ACC112 (cell line): ENCODE data around the gene MRGPRG.

ENCODE experiments used
- H2AFZ ChIP-seq: fragments of 200-600 bp; sonication (generic); one replicate; pipeline ENCODE4 v1.6.0; 2017; ENCODE audit warnings: antibody characterized with exemption, low read length; ENCODE audit not compliant: unreplicated experiment
- H3K27ac ChIP-seq: fragments of 200-600 bp; sonication (generic); 2 replicates; pipeline ENCODE4 v1.5.1; 2014; ENCODE audit warnings: low read depth, mild to moderate bottlenecking, antibody characterized with exemption, low read length, moderate library complexity
- H3K27me3 ChIP-seq: fragments of 200-600 bp; sonication (generic); 2 replicates; pipeline ENCODE4 v1.6.1; 2014; ENCODE audit warnings: mild to moderate bottlenecking, antibody characterized with exemption, low read length, moderate library complexity, mixed read lengths; ENCODE audit not compliant: insufficient read depth
- H3K36me3 ChIP-seq: fragments of 200-600 bp; sonication (generic); 2 replicates; pipeline ENCODE4 v1.6.1; 2016; ENCODE audit warnings: mild to moderate bottlenecking, antibody characterized with exemption, low read length, moderate library complexity, mixed read lengths; ENCODE audit not compliant: insufficient read depth
- H3K4me1 ChIP-seq: fragments of 200-600 bp; sonication (generic); one replicate; pipeline ENCODE4 v1.6.1; 2016; ENCODE audit warnings: low read length, mixed read lengths; ENCODE audit not compliant: insufficient read depth, unreplicated experiment, control insufficient read depth
- H3K4me3 ChIP-seq: fragments of 200-600 bp; sonication (generic); 2 replicates; pipeline ENCODE4 v1.5.1; 2014; ENCODE audit warnings: mild to moderate bottlenecking, low read depth, low read length
- H3K79me2 ChIP-seq: fragments of 200-600 bp; sonication (generic); one replicate; pipeline ENCODE4 v1.6.0; 2016; ENCODE audit warnings: low read length; ENCODE audit not compliant: control insufficient read depth, unreplicated experiment, insufficient read depth

The MRGPRG gene

GRCh38 chr11:3205261-3206155, 13.1 kb downstream of the MRGPRG start:
- H3K36me3 ChIP-seq, result no peaks in the 10 kb centered on the region
- H3K4me1 ChIP-seq, result no peaks in the 10 kb centered on the region
- H3K4me3 ChIP-seq, result peak overlapping the region; percentile 37; the same call in 1 of the 2 replicates
- no peak overlapping the region for H2AFZ ChIP-seq
- H3K79me2 ChIP-seq, result no peaks in the 10 kb centered on the region
- peaks cover 44% of the 10 kb centered on the region for H3K27me3 ChIP-seq
- no peak overlapping the region for H3K27ac ChIP-seq

DNA sequence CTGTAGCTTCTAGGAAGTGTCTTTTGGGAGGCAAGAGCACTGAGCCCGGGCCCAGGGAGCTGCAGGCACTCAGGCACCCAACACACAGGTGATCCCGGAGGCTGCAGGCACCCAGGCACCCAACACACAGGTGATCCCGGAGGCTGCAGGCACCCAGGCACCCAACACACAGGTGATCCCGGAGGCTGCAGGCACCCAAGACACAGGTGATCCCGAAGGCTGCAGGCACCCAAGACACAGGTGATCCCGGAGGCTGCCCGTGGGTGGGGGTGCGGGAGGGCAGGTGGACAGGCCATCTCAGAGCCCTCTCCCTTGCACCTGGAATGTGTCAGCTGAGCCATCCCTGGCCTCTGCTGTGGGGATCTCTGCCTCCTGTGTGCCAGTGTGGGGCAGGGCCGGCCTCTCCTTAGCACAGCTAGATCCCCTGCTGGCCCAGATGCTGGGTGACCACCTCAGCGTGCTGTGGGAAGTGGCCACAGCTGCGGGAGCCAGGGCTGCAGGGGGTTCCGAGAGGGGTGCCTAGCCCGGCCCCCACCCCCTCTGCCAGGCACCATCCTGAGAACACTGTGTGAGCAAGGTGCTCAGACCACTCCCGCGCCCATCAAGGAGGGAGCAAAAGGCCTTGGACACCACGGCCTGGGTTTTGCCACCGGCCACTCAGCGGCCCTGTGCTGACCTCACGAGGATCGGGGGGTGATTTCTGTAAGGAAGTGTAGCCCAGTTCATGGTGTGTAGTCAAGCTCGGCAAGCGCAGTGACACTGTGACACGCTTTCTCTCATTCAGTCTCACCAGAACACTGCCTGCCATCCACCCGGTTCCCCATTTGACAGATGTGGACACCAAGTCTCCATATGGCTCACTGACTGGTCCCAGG, 14.2 kb downstream of the MRGPRG start:
- no peak overlapping the region for H2AFZ ChIP-seq
- no peak overlapping the region for H3K27ac ChIP-seq
- H3K4me3 ChIP-seq, result no peak overlapping the region
- no peaks in the 10 kb centered on the region for H3K4me1 ChIP-seq
- H3K36me3 ChIP-seq, result no peaks in the 10 kb centered on the region
- no peaks in the 10 kb centered on the region for H3K79me2 ChIP-seq
- H3K27me3 ChIP-seq, result peaks cover 50% of the 10 kb centered on the region

DNA sequence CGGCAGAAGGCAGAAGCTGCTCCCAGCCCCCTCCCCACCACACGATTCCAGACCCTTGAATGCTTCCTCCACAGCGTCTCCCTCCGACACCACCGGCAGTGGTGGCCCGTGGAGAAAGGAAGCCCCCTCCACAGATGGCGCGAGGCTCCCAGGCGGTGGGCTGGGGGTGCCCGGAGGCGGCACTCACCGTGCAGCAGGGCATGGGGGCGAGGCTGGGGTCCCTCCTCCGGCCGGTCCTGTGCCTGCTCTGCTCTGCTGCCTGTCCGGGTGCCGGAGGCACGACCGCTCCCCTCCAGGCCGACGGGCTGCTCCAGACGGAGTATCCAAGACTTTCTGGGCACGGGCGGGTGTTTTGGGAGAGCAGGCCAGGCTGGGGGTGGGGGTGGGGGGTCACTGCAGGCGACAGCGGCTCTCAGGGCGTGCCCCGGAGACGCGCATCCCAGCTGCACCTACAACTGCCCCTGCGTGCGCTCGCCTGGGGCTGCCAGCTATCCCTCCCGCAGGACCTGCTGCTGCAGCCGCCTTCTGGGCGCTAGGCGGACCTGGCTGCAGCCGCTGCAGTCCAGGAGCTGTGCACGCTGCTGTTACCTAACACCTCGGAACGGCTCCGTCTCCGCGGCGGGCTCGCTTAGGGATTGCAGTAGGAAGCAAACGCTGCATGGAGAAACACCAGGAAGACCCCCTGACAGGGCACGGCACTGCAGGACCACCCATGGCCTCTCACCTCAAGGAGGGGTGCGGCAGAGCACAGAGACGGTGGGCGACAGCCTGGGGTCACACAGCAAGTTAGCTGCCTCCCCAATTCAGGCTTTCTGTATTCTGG, 15.2 kb downstream of the MRGPRG start:
- H3K4me3 ChIP-seq, result no peak overlapping the region
- no peak overlapping the region for H2AFZ ChIP-seq
- H3K79me2 ChIP-seq, result no peaks in the 10 kb centered on the region
- H3K27ac ChIP-seq, result no peak overlapping the region
- H3K4me1 ChIP-seq, result no peaks in the 10 kb centered on the region
- no peaks in the 10 kb centered on the region for H3K36me3 ChIP-seq
- H3K27me3 ChIP-seq, result peaks cover 50% of the 10 kb centered on the region

DNA sequence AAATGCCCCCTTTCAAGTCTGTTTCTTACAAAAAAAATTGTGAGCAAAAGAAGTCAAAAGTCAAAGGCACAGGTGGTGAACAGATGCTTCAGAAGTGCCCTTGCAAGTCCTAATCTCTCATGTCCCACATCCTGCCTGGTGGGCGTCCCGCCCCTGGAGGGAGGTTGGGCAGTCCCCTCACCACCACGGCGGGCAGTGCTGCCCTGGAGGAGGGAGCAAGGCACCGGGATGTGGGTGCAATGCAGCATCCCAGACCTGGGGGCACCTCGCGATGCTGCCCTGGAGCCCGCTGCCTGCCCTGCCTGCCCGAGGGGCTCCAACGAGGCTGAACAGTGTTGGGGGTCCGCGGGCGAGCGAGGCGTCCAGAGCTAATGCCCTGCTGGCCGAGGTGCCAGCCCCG, 15.9 kb downstream of the MRGPRG start:
- Histone ChIP-seq H3K79me2 (no peaks in the 10 kb centered on the region), H3K27ac (no peak overlapping the region), H3K4me3 (no peak overlapping the region), H2AFZ (no peak overlapping the region), H3K36me3 (no peaks in the 10 kb centered on the region), H3K4me1 (no peaks in the 10 kb centered on the region), H3K27me3 (peaks cover 50% of the 10 kb centered on the region)

GRCh38 chr11:3202305-3202704, 16.3 kb downstream of the MRGPRG start:
- no peaks in the 10 kb centered on the region for H3K4me1 ChIP-seq
- H3K27me3 ChIP-seq, result peaks cover 50% of the 10 kb centered on the region
- H3K4me3 ChIP-seq, result no peak overlapping the region
- H2AFZ ChIP-seq, result no peak overlapping the region
- H3K79me2 ChIP-seq, result no peaks in the 10 kb centered on the region
- H3K36me3 ChIP-seq, result no peaks in the 10 kb centered on the region
- H3K27ac ChIP-seq, result no peak overlapping the region

GRCh38 chr11:3201677-3202181, 16.9 kb downstream of the MRGPRG start:
- Histone ChIP-seq H3K4me1 (no peaks in the 10 kb centered on the region), H3K4me3 (no peak overlapping the region), H2AFZ (no peak overlapping the region), H3K79me2 (no peaks in the 10 kb centered on the region), H3K27ac (no peak overlapping the region), H3K27me3 (peaks cover 50% of the 10 kb centered on the region), H3K36me3 (no peaks in the 10 kb centered on the region)

GRCh38 chr11:3201112-3201581, 17.5 kb downstream of the MRGPRG start:
- Histone ChIP-seq H3K27ac (no peak overlapping the region), H2AFZ (no peak overlapping the region), H3K36me3 (no peaks in the 10 kb centered on the region), H3K27me3 (peaks cover 50% of the 10 kb centered on the region), H3K4me3 (no peak overlapping the region), H3K79me2 (no peaks in the 10 kb centered on the region), H3K4me1 (no peaks in the 10 kb centered on the region)

- H3K27ac ChIP-seq, result no peak overlapping the region
- no peaks in the 10 kb centered on the region for H3K36me3 ChIP-seq
- no peak overlapping the region for H3K4me3 ChIP-seq
- no peak overlapping the region for H2AFZ ChIP-seq
- H3K27me3 ChIP-seq, result peaks cover 50% of the 10 kb centered on the region
- no peaks in the 10 kb centered on the region for H3K79me2 ChIP-seq
- no peaks in the 10 kb centered on the region for H3K4me1 ChIP-seq
Measured at GRCh38 chr11:3200388-3201111, 18.1 kb downstream of the MRGPRG start.

- Histone ChIP-seq H3K27me3 (peaks cover 47% of the 10 kb centered on the region), H3K4me1 (no peaks in the 10 kb centered on the region), H2AFZ (no peak overlapping the region), H3K79me2 (no peaks in the 10 kb centered on the region), H3K4me3 (no peak overlapping the region), H3K27ac (no peak overlapping the region), H3K36me3 (no peaks in the 10 kb centered on the region)
Measured at GRCh38 chr11:3199537-3200295, 18.9 kb downstream of the MRGPRG start.
